K562 (cell line): ENCODE data around the gene STK11. TPM values are rescaled to one million over a fixed set of nuclear protein-coding genes. Genes with fewer than 3 reads are reported as not detected.

Source experiments
- CSDE1 ChIP-seq, 2 experiments: fragments of 450-650 bp; IDR thresholded peaks; 2 replicates each; pipeline ENCODE4 v1.6.1; 2016; ENCODE audit warnings: mild to moderate bottlenecking in 1 of 2
- CUX1 ChIP-seq: fragments of 200-800 bp; sonication (Bioruptor generic); IDR thresholded peaks from 2 replicates; pipeline ENCODE4 v1.6.1; 2016; ENCODE audit warnings: missing genetic modification characterization, missing compliant biosample characterization
- ELF4 ChIP-seq: fragments of 450-650 bp; formaldehyde crosslinking; IDR thresholded peaks from 2 replicates; pipeline ENCODE4 v1.4.0; 2022; ENCODE audit warnings: missing genetic modification characterization
- ELK3 ChIP-seq: fragments of 450-650 bp; formaldehyde crosslinking; IDR thresholded peaks from 2 replicates; pipeline ENCODE4 v1.4.0; 2020; ENCODE audit warnings: mild to moderate bottlenecking
- FIP1L1 ChIP-seq: fragments of 200-400 bp; formaldehyde crosslinking; IDR thresholded peaks from 2 replicates; pipeline ENCODE4 v1.6.1; 2018; ENCODE audit warnings: mild to moderate bottlenecking, low read depth, low read length; ENCODE audit not compliant: poor library complexity, severe bottlenecking
- FOXA3 ChIP-seq, 2 experiments: fragments of 450-650 bp in 1 of 2; sonication (generic) in 1 of 2; formaldehyde crosslinking; IDR thresholded peaks in 1 of 2; conservative IDR thresholded peaks in 1 of 2; 2 replicates each; pipeline versions ENCODE4 v1.4.0 to v1.8.0; 2020 to 2022; ENCODE audit warnings: mild to moderate bottlenecking in 2 of 2, missing genetic modification reagents in 1 of 2
- FOXJ2 ChIP-seq: fragments of 200-800 bp; sonication (Bioruptor generic); IDR thresholded peaks from 2 replicates; pipeline ENCODE4 v1.6.1; 2016; ENCODE audit warnings: missing genetic modification characterization, missing compliant biosample characterization
- GATA2 ChIP-seq: sonication (generic); formaldehyde crosslinking; IDR thresholded peaks from 2 replicates; pipeline ENCODE4 v1.4.0; 2020; ENCODE audit warnings: mild to moderate bottlenecking, missing genetic modification reagents
- HBP1 ChIP-seq: fragments of 450-650 bp; formaldehyde crosslinking; IDR thresholded peaks from 2 replicates; pipeline ENCODE4 v1.4.0; 2022; ENCODE audit warnings: missing genetic modification characterization
- HMGXB4 ChIP-seq: sonication (generic); formaldehyde crosslinking; IDR thresholded peaks from 2 replicates; pipeline ENCODE4 v1.8.1; 2023; ENCODE audit warnings: mild to moderate bottlenecking, missing genetic modification reagents
- IRF1 ChIP-seq: sonication (generic); formaldehyde crosslinking; IDR thresholded peaks from 2 replicates; pipeline ENCODE4 v1.8.0; 2022; ENCODE audit warnings: missing genetic modification reagents, mild to moderate bottlenecking, borderline replicate concordance
- MBD1 ChIP-seq: fragments of 250-450 bp; sonication (Bioruptor Pico); IDR thresholded peaks from 2 replicates; pipeline ENCODE4 v1.8.0; 2022; ENCODE audit warnings: inconsistent platforms
- XRCC5 ChIP-seq: fragments of 200-400 bp; formaldehyde crosslinking; IDR thresholded peaks from 2 replicates; pipeline ENCODE4 v1.6.1; 2017; ENCODE audit warnings: low read depth, mild to moderate bottlenecking, low read length
- ZNF184 ChIP-seq: sonication (generic); formaldehyde crosslinking; IDR thresholded peaks from 2 replicates; pipeline ENCODE4 v1.5.0; 2020; ENCODE audit warnings: missing genetic modification reagents
- polyA plus RNA-seq, 8 experiments: library from polyadenylated mRNA; depleted of rRNA in 4 of 8; stranded (reverse) in 5 of 8; unstranded in 3 of 8; fragments of >200 nt; fragmentation: Nextera tagmentation in 2 of 8; fragmentation: Illumina TruSeq in 1 of 8; extraction: Ambion mirVana in 2 of 8; extraction: Trizol in 1 of 8; gene quantifications; 2 replicates each; pipeline versions ENCODE4 v1.2.1 to v1.2.3, GENCODE V29; 2011 to 2014; ENCODE audit warnings: inconsistent platforms in 1 of 8, missing spikeins in 1 of 8
- total RNA-seq, 7 experiments: library from RNA; depleted of rRNA in 6 of 7; stranded (reverse); fragments of >200 nt in 6 of 7; fragmentation: Illumina TruSeq in 2 of 7; extraction: Trizol in 2 of 7; gene quantifications; 2 replicates each; pipeline versions ENCODE4 v1.2.1 to v1.2.3, GENCODE V29; 2011 to 2021; ENCODE audit warnings: low replicate concordance in 1 of 7

The STK11 gene
- total and polyA plus RNA-seq, 9 of the 15 experiments (the other 6 are each of a cell fraction or from before 2014, with no cell fraction given), result 0.15 to 96.5 (median 31.7) TPM

GRCh38 chr19:1249298-1249989 lies 43.9 kb downstream of the STK11 start (continued):
- TF ChIP-seq CUX1 (CRISPR knock-in tag) (no peak), FOXA3 (CRISPR knock-in tag; conservative IDR thresholded peaks at IDR 0.05 in 1 of 2, IDR thresholded peaks at IDR 0.05 in 1 of 2) (no peak), ELF4 (CRISPR knock-in tag) (no peak), MBD1 (CRISPR knock-in tag) (no peak), CSDE1 (IDR thresholded peaks at IDR 0.05) (no peak), XRCC5 (no peak), ZNF184 (no peak), GATA2 (no peak), IRF1 (CRISPR knock-in tag) (peak; percentile 34; the same call in 1 of the 2 replicates), ELK3 (CRISPR knock-in tag) (no peak), FIP1L1 (peak; percentile 30), HBP1 (CRISPR knock-in tag) (no peak), HMGXB4 (CRISPR knock-in tag) (no peak), FOXJ2 (no peak)
